Neural crest cell (in vitro differentiated cells): Measurements from ENCODE around the gene PLEKHA6. TPM values are rescaled to one million over a fixed set of nuclear protein-coding genes. Genes with fewer than 3 reads are reported as not detected.

Experiments used
- DNase-seq: peaks from one replicate; pipeline ENCODE4 v3.0.0; 2021; ENCODE audit warnings: low read depth, mixed read lengths, low spot score
- H3K27ac Mint-ChIP-seq: one replicate; pipeline ENCODE4 v1.8.0; 2021; ENCODE audit warnings: mild to moderate bottlenecking, mixed read lengths; ENCODE audit not compliant: unreplicated experiment
- H3K27me3 Mint-ChIP-seq: 2 replicates; pipeline ENCODE4 v1.8.0; 2021; ENCODE audit warnings: low read depth, mild to moderate bottlenecking, mixed read lengths
- H3K36me3 Mint-ChIP-seq: 2 replicates; pipeline ENCODE4 v1.8.0; 2021; ENCODE audit warnings: low read depth, mild to moderate bottlenecking, mixed read lengths
- H3K4me1 Mint-ChIP-seq: 2 replicates; pipeline ENCODE4 v1.8.0; 2021; ENCODE audit warnings: mixed read lengths
- H3K4me3 Mint-ChIP-seq: one replicate; pipeline ENCODE4 v1.8.0; 2021; ENCODE audit warnings: mild to moderate bottlenecking, mixed read lengths
- H3K9me3 Mint-ChIP-seq: 2 replicates; pipeline ENCODE4 v1.8.0; 2021; ENCODE audit warnings: mixed read lengths
- total RNA-seq: library from RNA; stranded (reverse); gene quantifications from 2 replicates; pipeline ENCODE4 v1.2.1, GENCODE V29; 2021
- TF ChIP-seq, protein P1 (sequence below): fragments of 200-600 bp; sonication (generic); conservative IDR thresholded peaks from 2 replicates; pipeline ENCODE4 v1.5.0; 2021; ENCODE audit warnings: antibody characterized with exemption, mild to moderate bottlenecking

Gene PLEKHA6
- total RNA-seq, 1 donor from 2014 or later: 4.5 TPM

DNA sequence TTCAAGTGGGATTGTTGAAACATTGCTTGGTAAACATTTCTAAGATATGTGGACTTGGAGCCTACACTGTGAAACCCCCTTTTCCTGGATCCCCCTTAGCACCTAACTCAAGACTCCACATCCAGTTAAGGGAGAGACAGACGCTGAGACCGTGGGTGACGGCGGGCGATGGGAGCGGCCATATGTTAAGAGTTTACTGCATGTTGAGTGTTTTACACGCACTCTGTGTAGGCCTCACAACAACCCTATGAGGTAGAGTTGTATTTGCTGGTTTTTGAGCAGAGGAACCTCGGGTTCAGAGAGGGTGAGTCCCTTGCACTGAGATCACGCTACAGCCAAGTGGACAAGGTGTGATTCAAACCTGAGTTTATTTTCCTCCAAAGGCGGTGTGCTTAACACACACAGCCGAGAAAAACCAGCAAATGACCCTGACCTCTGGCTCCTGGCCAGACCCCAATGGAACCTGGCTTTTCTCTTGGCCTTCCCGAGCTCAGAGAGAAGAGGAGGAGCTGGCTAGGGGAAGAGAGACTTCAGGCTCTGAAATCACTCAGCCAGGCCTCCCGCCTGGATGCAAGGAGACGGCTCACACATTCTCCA lies 99.0 kb downstream of the PLEKHA6 start:
- DNase-seq: no peak
- TF ChIP-seq, protein P1, sequence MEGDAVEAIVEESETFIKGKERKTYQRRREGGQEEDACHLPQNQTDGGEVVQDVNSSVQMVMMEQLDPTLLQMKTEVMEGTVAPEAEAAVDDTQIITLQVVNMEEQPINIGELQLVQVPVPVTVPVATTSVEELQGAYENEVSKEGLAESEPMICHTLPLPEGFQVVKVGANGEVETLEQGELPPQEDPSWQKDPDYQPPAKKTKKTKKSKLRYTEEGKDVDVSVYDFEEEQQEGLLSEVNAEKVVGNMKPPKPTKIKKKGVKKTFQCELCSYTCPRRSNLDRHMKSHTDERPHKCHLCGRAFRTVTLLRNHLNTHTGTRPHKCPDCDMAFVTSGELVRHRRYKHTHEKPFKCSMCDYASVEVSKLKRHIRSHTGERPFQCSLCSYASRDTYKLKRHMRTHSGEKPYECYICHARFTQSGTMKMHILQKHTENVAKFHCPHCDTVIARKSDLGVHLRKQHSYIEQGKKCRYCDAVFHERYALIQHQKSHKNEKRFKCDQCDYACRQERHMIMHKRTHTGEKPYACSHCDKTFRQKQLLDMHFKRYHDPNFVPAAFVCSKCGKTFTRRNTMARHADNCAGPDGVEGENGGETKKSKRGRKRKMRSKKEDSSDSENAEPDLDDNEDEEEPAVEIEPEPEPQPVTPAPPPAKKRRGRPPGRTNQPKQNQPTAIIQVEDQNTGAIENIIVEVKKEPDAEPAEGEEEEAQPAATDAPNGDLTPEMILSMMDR: no peak
- H3K36me3 Mint-ChIP-seq: no peaks in the 10 kb centered on the region
- H3K4me3 Mint-ChIP-seq: no peak overlapping the region
- H3K4me1 Mint-ChIP-seq: peaks cover 40% of the 10 kb centered on the region
- H3K9me3 Mint-ChIP-seq: no peaks in the 10 kb centered on the region
- no peaks in the 10 kb centered on the region for H3K27me3 Mint-ChIP-seq
- no peak overlapping the region for H3K27ac Mint-ChIP-seq

DNA sequence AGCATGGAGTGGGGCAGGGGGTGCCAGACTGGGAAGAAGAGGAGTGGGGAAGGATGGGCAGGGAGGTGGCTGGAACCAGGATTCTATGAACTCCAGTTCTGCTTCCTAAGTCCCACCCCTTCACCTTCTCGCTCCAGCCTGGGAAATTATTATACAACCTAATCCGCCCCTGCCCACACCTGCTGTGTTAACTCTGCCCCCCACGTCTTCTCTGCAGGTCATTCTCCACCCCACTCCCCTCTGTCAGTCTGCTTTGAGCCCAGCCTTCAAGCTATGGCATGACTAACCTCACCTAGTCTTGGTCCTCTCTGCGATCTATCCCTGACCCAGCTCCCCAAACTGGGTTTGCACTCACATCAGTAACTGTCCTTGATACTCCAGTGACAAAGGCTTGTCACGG lies 99.9 kb downstream of the PLEKHA6 start:
- TF ChIP-seq, protein P1: no peak
- H3K36me3 Mint-ChIP-seq: no peaks in the 10 kb centered on the region
- peaks cover 49% of the 10 kb centered on the region for H3K4me1 Mint-ChIP-seq
- peak overlapping the region; percentile 79 for H3K27ac Mint-ChIP-seq
- DNase-seq: no peak
- no peaks in the 10 kb centered on the region for H3K27me3 Mint-ChIP-seq
- no peak overlapping the region for H3K4me3 Mint-ChIP-seq
- no peaks in the 10 kb centered on the region for H3K9me3 Mint-ChIP-seq

DNA sequence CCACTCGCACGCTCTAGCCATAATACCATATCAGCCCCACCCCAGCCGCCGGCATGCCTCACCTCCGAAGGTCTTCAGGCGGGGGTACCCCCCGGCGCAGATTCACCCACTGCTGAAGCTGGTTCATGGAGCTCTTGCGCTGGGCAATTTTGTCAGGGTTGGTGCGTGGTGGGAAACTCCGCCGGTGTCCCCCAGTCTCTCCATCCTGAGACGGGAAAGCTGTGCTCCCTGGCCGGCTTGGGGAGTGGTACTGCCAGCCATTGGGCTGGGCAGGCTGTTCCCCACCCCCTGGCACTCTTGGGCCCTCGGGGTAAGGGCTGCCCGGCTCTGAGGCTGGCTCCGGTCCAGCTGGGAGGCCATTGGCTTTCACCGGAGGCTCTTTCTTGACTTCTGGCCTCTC lies 100.5 kb downstream of the PLEKHA6 start:
- H3K27me3 Mint-ChIP-seq: no peaks in the 10 kb centered on the region
- H3K9me3 Mint-ChIP-seq: no peaks in the 10 kb centered on the region
- no peak overlapping the region for H3K27ac Mint-ChIP-seq
- peaks cover 54% of the 10 kb centered on the region for H3K4me1 Mint-ChIP-seq
- DNase-seq: no peak
- H3K36me3 Mint-ChIP-seq: no peaks in the 10 kb centered on the region
- H3K4me3 Mint-ChIP-seq: no peak overlapping the region
- TF ChIP-seq, protein P1: no peak

DNA sequence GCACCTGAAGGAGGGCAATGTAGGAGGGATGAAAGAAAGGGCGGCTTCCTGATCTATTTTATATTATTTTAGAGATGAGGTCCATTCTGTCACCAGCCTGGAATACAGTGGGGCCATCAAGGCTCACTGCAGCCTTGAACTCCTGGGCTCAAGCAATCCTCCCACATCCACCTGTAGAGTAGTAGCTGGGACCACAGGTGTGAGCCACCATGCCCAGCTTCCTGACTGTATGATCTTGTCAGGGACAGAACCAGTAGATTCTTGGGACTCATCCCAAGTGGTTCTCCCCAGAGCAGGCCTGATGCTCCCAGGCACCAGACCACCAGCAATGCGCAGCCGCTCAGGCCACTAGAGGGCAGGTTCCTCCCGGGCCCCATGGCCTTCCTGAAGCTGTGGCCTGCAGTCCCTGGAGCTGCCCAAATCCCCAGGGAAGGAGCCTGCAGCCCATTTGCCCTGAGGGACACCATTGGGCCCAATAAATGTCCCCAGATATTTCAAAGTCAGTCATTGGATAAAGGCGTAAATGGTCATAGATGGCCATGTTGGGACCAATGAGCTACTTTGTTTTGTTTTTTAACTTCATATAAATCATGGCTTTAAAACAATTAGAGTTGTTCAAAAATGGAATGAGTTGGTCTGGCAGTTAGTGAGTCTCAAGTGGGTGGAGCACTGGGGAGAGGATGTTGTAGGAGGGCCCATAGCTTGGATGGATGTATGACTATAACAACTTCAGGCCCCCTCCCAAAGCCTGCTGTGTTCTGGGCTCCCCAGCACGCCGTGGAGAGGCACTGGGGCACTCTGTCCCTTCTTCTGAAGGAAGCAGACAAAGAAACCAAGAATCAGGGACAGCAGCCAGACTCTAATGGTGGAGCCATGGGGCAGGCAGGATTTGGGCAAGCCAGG lies 101.3 kb downstream of the PLEKHA6 start:
- peaks cover 48% of the 10 kb centered on the region for H3K4me1 Mint-ChIP-seq
- H3K4me3 Mint-ChIP-seq: peak overlapping the region; percentile 2
- no peaks in the 10 kb centered on the region for H3K36me3 Mint-ChIP-seq
- H3K27me3 Mint-ChIP-seq: no peaks in the 10 kb centered on the region
- TF ChIP-seq, protein P1: peak; percentile 75
- H3K27ac Mint-ChIP-seq: no peak overlapping the region
- H3K9me3 Mint-ChIP-seq: no peaks in the 10 kb centered on the region
- peak; percentile 62 for DNase-seq

DNA sequence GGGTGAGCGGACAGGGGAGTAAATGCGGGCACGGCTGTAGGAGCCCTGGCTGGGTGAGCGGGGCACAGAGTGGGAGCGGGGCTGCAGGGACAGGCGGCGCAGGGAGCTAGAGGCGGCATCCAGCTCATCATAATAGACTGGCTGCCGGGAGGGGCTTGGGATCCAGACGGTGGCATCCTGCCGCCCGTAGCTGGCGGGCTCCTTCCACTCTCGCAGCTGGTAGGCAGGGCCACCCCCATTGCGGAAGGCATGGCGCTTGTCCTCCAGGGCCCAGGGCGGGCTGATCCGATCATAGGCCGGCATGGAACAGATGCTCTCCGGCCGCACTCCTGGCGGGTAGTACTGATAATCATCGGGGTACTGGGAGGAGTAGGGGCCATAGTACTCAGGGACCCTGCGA lies 102.3 kb downstream of the PLEKHA6 start:
- no peak for DNase-seq
- H3K36me3 Mint-ChIP-seq: no peaks in the 10 kb centered on the region
- H3K9me3 Mint-ChIP-seq: no peaks in the 10 kb centered on the region
- H3K4me1 Mint-ChIP-seq: peaks cover 41% of the 10 kb centered on the region
- no peak overlapping the region for H3K4me3 Mint-ChIP-seq
- H3K27ac Mint-ChIP-seq: no peak overlapping the region
- no peaks in the 10 kb centered on the region for H3K27me3 Mint-ChIP-seq
- TF ChIP-seq, protein P1: no peak
